ENCODE data around the gene ASGR2. TPM values are rescaled to one million over a fixed set of nuclear protein-coding genes. Genes with fewer than 3 reads are reported as not detected.

ASGR2 gene
- total and polyA plus RNA-seq, 2 of the 13 experiments (the other 11 are each of a cell fraction or from before 2014, with no cell fraction given) = 320 to 754 TPM

DNA sequence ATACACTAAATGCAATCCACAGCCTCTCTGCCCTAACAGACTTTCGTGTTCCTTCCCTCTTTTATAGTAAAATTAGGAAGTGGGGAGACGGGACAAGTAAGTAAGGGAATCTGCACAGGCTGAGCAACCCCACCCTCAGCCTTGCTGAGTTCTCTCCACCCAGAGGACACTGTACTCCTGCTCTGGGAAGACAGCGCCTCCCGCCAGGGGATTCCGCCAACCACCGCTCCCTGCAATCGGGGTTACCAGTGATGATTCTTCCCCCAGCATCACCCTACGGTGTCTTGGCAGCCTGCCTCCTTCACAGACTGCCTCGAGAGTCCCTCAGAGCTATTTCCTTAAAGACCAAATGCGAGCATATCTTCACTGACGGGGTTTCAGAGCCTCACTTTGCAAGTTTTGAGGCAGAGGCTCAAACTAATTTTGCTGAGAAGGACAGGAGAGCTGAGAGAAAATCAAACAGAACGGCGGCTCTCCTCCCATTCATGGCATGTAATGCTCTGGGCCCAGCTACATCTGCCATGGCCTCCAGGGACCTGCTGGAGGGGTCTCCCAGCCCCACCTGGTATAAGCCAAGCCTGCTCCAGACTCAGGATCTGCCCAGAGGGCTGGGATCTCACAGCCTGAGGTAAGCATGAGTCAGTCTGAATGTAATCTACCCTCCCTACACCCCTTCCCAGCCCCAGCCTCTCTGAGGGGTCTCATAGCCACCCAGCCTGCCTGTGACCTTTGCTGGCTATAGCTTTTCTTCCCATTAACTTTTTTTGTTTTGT lies 22.7 kb upstream of the ASGR2 start (continued):
- TF ChIP-seq, protein P1, sequence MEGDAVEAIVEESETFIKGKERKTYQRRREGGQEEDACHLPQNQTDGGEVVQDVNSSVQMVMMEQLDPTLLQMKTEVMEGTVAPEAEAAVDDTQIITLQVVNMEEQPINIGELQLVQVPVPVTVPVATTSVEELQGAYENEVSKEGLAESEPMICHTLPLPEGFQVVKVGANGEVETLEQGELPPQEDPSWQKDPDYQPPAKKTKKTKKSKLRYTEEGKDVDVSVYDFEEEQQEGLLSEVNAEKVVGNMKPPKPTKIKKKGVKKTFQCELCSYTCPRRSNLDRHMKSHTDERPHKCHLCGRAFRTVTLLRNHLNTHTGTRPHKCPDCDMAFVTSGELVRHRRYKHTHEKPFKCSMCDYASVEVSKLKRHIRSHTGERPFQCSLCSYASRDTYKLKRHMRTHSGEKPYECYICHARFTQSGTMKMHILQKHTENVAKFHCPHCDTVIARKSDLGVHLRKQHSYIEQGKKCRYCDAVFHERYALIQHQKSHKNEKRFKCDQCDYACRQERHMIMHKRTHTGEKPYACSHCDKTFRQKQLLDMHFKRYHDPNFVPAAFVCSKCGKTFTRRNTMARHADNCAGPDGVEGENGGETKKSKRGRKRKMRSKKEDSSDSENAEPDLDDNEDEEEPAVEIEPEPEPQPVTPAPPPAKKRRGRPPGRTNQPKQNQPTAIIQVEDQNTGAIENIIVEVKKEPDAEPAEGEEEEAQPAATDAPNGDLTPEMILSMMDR (CRISPR knock-in tag; IDR thresholded peaks at IDR 0.05) = peak; percentile 56
- TF ChIP-seq ZNF761 (CRISPR knock-in tag; conservative IDR thresholded peaks at IDR 0.05) (0 out of 2 replicates have a peak, but pooled peaks have one; percentile 28), STAG1 (CRISPR knock-in tag; IDR thresholded peaks at IDR 0.05) (peak; percentile 33; the same call in 1 of the 2 replicates), ZNF230 (CRISPR knock-in tag; IDR thresholded peaks at IDR 0.05) (0 out of 2 replicates have a peak, but pooled peaks have one; percentile 35), TEF (CRISPR knock-in tag; IDR thresholded peaks at IDR 0.05) (no peak), HOXA7 (CRISPR knock-in tag; IDR thresholded peaks at IDR 0.05) (no peak), GLI4 (CRISPR knock-in tag; IDR thresholded peaks at IDR 0.05; ENCODE audit: borderline replicate concordance) (no peak), ZSCAN20 (CRISPR knock-in tag; IDR thresholded peaks at IDR 0.05; ENCODE audit: borderline replicate concordance) (no peak)
- TF ChIP-seq, protein P2, sequence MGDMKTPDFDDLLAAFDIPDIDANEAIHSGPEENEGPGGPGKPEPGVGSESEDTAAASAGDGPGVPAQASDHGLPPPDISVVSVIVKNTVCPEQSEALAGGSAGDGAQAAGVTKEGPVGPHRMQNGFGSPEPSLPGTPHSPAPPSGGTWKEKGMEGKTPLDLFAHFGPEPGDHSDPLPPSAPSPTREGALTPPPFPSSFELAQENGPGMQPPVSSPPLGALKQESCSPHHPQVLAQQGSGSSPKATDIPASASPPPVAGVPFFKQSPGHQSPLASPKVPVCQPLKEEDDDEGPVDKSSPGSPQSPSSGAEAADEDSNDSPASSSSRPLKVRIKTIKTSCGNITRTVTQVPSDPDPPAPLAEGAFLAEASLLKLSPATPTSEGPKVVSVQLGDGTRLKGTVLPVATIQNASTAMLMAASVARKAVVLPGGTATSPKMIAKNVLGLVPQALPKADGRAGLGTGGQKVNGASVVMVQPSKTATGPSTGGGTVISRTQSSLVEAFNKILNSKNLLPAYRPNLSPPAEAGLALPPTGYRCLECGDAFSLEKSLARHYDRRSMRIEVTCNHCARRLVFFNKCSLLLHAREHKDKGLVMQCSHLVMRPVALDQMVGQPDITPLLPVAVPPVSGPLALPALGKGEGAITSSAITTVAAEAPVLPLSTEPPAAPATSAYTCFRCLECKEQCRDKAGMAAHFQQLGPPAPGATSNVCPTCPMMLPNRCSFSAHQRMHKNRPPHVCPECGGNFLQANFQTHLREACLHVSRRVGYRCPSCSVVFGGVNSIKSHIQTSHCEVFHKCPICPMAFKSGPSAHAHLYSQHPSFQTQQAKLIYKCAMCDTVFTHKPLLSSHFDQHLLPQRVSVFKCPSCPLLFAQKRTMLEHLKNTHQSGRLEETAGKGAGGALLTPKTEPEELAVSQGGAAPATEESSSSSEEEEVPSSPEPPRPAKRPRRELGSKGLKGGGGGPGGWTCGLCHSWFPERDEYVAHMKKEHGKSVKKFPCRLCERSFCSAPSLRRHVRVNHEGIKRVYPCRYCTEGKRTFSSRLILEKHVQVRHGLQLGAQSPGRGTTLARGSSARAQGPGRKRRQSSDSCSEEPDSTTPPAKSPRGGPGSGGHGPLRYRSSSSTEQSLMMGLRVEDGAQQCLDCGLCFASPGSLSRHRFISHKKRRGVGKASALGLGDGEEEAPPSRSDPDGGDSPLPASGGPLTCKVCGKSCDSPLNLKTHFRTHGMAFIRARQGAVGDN (CRISPR knock-in tag; IDR thresholded peaks at IDR 0.05) = peak; percentile 34; the same call in 1 of the 2 replicates
- TF ChIP-seq, protein P3, sequence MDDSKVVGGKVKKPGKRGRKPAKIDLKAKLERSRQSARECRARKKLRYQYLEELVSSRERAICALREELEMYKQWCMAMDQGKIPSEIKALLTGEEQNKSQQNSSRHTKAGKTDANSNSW (CRISPR knock-in tag; IDR thresholded peaks at IDR 0.05; ENCODE audit: borderline replicate concordance) = no peak
